ENCODE measurements around the gene GLI3.

GRCh38 chr7:42106562-42106961, 130.4 kb downstream of the GLI3 start:
- no peak for TF ChIP-seq EZH2 (IDR thresholded peaks at IDR 0.05; ENCODE audit: insufficient read depth, poor library complexity, severe bottlenecking)
- TF ChIP-seq EZH2phosphoT487 (IDR thresholded peaks at IDR 0.05; ENCODE audit: insufficient read depth, low read depth), result no peak

Measured in GM23248 (cell line).